Duodenal mucosa (tissue), 2 donors: ENCODE data around the gene KLHDC7B.
A peak's percentile ranks its signal among the peaks of the same experiment; 100 is the strongest.
"Not testable (repeated sequence)": the region's sequence is repeated elsewhere in the genome, so short reads cannot be mapped to it uniquely, and the experiment has no call there.

ENCODE experiments used
- H3K27ac ChIP-seq: one replicate; pipeline ENCODE4 v1.7.0; 2013; ENCODE audit warnings: low read depth, low read length
- H3K27me3 ChIP-seq, 2 donors: one replicate each; pipeline ENCODE4 v1.7.0; 2013; ENCODE audit warnings: low read length in 2 of 2, control low read depth in 1 of 2; ENCODE audit not compliant: insufficient read depth in 2 of 2, control insufficient read depth in 1 of 2
- H3K36me3 ChIP-seq, 2 donors: one replicate each; pipeline ENCODE4 v1.7.0; 2013; ENCODE audit warnings: low read length in 2 of 2, control low read depth in 1 of 2; ENCODE audit not compliant: insufficient read depth in 2 of 2, control insufficient read depth in 1 of 2
- H3K4me1 ChIP-seq, 2 donors: one replicate each; pipeline ENCODE4 v1.7.0; 2013; ENCODE audit warnings: low read length in 2 of 2, control low read depth in 1 of 2; ENCODE audit not compliant: insufficient read depth in 2 of 2, control insufficient read depth in 1 of 2
- H3K4me3 ChIP-seq, 2 donors: one replicate each; pipeline ENCODE4 v1.7.0; 2013; ENCODE audit warnings: low read length in 2 of 2, low read depth in 1 of 2
- H3K9ac ChIP-seq, 2 donors: one replicate each; pipeline ENCODE4 v1.7.0; 2013; ENCODE audit warnings: low read length in 2 of 2, low read depth in 1 of 2
- H3K9me3 ChIP-seq, 2 donors: one replicate each; pipeline ENCODE4 v1.7.0; 2013; ENCODE audit warnings: low read length in 2 of 2, control low read depth in 1 of 2; ENCODE audit not compliant: control insufficient read depth in 1 of 2

The KLHDC7B gene

GRCh38 chr22:50536226-50536625, 9.5 kb upstream of the KLHDC7B start:
- Histone ChIP-seq H3K36me3 (no peaks in the 10 kb centered on the region), H3K9me3 (no peaks in the 10 kb centered on the region), H3K4me3 (no peak overlapping the region), H3K27me3 (no peaks in the 10 kb centered on the region), H3K27ac (no peak overlapping the region), H3K4me1 (peaks cover 22 to 27% of the 10 kb centered on the region in 2 donors), H3K9ac (no peak overlapping the region)

GRCh38 chr22:50537765-50538164, 7.9 kb upstream of the KLHDC7B start:
- Histone ChIP-seq H3K27me3 (no peaks in the 10 kb centered on the region), H3K4me1 (peaks cover 22 to 28% of the 10 kb centered on the region in 2 donors), H3K4me3 (no peak overlapping the region), H3K27ac (peak overlapping the region; percentile 85), H3K9ac (no peak overlapping the region), H3K36me3 (no peaks in the 10 kb centered on the region), H3K9me3 (no peaks in the 10 kb centered on the region)

GRCh38 chr22:50540381-50540780, 5.3 kb upstream of the KLHDC7B start:
- H3K9me3 ChIP-seq = no peaks in the 10 kb centered on the region
- no peak overlapping the region for H3K27ac ChIP-seq
- peak overlapping the region in 1 of 2 donors; percentile 69 for H3K9ac ChIP-seq
- H3K4me3 ChIP-seq = no peak overlapping the region
- no peaks in the 10 kb centered on the region for H3K27me3 ChIP-seq
- peaks cover 32 to 39% of the 10 kb centered on the region in 2 donors for H3K4me1 ChIP-seq
- no peaks in the 10 kb centered on the region for H3K36me3 ChIP-seq

- peak overlapping the region; percentile 51 for H3K27ac ChIP-seq
- H3K9me3 ChIP-seq, H3K36me3 ChIP-seq, H3K27me3 ChIP-seq, H3K9ac ChIP-seq: not testable (repeated sequence)
- H3K4me1 ChIP-seq = peaks cover 32 to 42% of the 10 kb centered on the region in 2 donors
- peak overlapping the region in 1 of 2 donors; percentile 21 for H3K4me3 ChIP-seq
These were observed 4.1 kb upstream of the KLHDC7B start for GRCh38 chr22:50541667-50542026.

- H3K4me1 ChIP-seq = peaks cover 32 to 42% of the 10 kb centered on the region in 2 donors
- H3K9ac ChIP-seq = no peak overlapping the region
- H3K36me3 ChIP-seq = no peaks in the 10 kb centered on the region
- no peaks in the 10 kb centered on the region for H3K9me3 ChIP-seq
- no peak overlapping the region for H3K4me3 ChIP-seq
- H3K27ac ChIP-seq = peak overlapping the region; percentile 13
- H3K27me3 ChIP-seq = peaks cover 0 to under 1% of the 10 kb centered on the region in 2 donors
These were observed 3.2 kb upstream of the KLHDC7B start for GRCh38 chr22:50542416-50542927.

GRCh38 chr22:50544078-50544745, 1.5 kb upstream of the KLHDC7B start:
- H3K4me1 ChIP-seq = peaks cover 29 to 32% of the 10 kb centered on the region in 2 donors
- peak overlapping the region; percentile 12 to 40 for H3K4me3 ChIP-seq
- peaks cover 0 to 5% of the 10 kb centered on the region in 2 donors for H3K27me3 ChIP-seq
- no peaks in the 10 kb centered on the region for H3K9me3 ChIP-seq
- H3K36me3 ChIP-seq = no peaks in the 10 kb centered on the region
- peak overlapping the region; percentile 12 to 44 for H3K9ac ChIP-seq
- peak overlapping the region; percentile 66 for H3K27ac ChIP-seq

GRCh38 chr22:50544746-50545253, 899 bp upstream of the KLHDC7B start:
- Histone ChIP-seq H3K9me3 (no peaks in the 10 kb centered on the region), H3K27me3 (peaks cover 0 to 6% of the 10 kb centered on the region in 2 donors), H3K4me3 (peak overlapping the region; percentile 12 to 40), H3K4me1 (peaks cover 27 to 29% of the 10 kb centered on the region in 2 donors), H3K27ac (peak overlapping the region; percentile 39), H3K9ac (peak overlapping the region; percentile 12 to 44), H3K36me3 (no peaks in the 10 kb centered on the region)

GRCh38 chr22:50546326-50547262, 895 bp downstream of the KLHDC7B start:
- Histone ChIP-seq H3K9ac (no peak overlapping the region), H3K9me3 (no peaks in the 10 kb centered on the region), H3K4me1 (peaks cover 19 to 24% of the 10 kb centered on the region in 2 donors), H3K27me3 (peaks cover 0 to 6% of the 10 kb centered on the region in 2 donors), H3K4me3 (no peak overlapping the region), H3K36me3 (no peaks in the 10 kb centered on the region), H3K27ac (no peak overlapping the region)

- no peaks in the 10 kb centered on the region for H3K9me3 ChIP-seq
- no peak overlapping the region for H3K27ac ChIP-seq
- H3K27me3 ChIP-seq = peaks cover 0 to 6% of the 10 kb centered on the region in 2 donors
- H3K9ac ChIP-seq = no peak overlapping the region
- H3K4me3 ChIP-seq = no peak overlapping the region
- no peaks in the 10 kb centered on the region for H3K36me3 ChIP-seq
- peaks cover 15 to 24% of the 10 kb centered on the region in 2 donors for H3K4me1 ChIP-seq
These were observed 1.7 kb downstream of the KLHDC7B start for GRCh38 chr22:50547263-50547985.
